ENCODE measurements around the gene STON2.

STON2 gene

DNA sequence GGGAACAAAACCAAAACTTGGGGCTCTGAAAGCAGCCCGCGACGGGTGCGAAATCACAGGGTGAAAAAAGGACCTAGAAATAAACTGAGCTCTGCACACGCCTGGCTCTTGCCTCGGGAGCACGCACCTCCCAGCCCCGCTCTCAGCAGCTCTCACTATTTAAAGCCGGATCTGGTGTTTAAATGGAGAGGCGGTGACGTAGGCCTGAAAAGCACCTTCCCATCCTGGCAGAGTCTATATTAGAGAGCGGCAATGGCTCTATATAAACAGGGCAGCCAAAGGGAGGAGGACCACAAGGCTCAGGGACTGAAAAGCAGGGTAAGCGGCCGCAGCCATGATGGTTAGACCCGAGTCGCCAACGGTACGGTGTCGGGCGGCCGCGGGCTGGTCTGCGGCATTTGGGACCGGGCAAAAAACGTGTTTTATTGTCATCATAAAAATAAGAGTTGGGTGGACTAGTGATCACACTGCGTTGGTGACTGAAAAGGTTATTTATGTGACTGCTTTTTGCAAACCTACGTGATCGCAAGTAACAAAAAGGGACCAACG, 180.8 kb downstream of the STON2 start:
- DNase-seq = peak; percentile 97

DNA sequence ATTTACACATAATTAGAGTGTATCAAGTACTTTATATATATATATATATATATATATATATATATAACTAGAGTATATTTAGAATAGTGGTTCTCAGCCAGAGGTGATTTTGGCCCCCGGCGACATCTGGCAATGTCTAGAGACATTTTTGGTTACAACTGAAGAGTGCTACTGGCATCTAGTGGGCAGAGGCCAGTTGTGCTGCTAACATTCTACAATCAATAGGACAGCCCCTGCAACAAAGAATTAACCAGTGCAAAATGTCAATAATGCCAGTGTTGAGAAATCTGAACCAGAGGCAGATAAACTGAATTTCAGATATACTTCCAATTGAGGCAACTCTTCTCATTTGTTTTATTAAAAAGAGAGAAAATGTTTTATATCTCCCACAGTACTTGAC, 188.3 kb downstream of the STON2 start:
- peak; percentile 28 for DNase-seq
